ENCODE measurements around the gene TFRC.
A peak's percentile ranks its signal among the peaks of the same experiment; 100 is the strongest.

TFRC gene

GRCh38 chr3:196081834-196082618, at the start of gene TFRC:
TSS of gene TFRC (minus strand) at chr3:196082090. CDS start at chr3:196077099, 4,991 bp downstream.
- POLR2A ChIA-PET = no interaction called here
- no peak for TF ChIP-seq CTCF (IDR thresholded peaks at IDR 0.05; ENCODE audit: insufficient read depth, low read length, missing control alignments)
- DNase-seq (ENCODE audit: low read depth, low spot score) = no peak
- CTCF ChIA-PET = interaction anchor here (3.1 to 3.8 kb wide), 2 partner anchors 12 to 115 kb away, joined by 11 to 19 read pairs; no protein-coding TSS in a partner anchor
- peak within 1 kb of the TSS; percentile 92 for H3K4me3 ChIP-seq (ENCODE audit: low read depth, low read length)

GRCh38 chr3:196128172-196128843, 46.4 kb upstream of the TFRC start:
- POLR2A ChIA-PET = no interaction called here
- CTCF ChIA-PET = no interaction called here
- H3K4me3 ChIP-seq (ENCODE audit: low read depth, low read length) = no peak overlapping the region
- no peak for TF ChIP-seq CTCF (IDR thresholded peaks at IDR 0.05; ENCODE audit: insufficient read depth, low read length, missing control alignments)
- DNase-seq (ENCODE audit: low read depth, low spot score) = no peak

- no peak for TF ChIP-seq CTCF (IDR thresholded peaks at IDR 0.05; ENCODE audit: insufficient read depth, low read length, missing control alignments)
- ChIA-PET POLR2A (no interaction called here), CTCF (no interaction called here)
- DNase-seq (ENCODE audit: low read depth, low spot score) = no peak
- H3K4me3 ChIP-seq (ENCODE audit: low read depth, low read length) = no peak overlapping the region
These were observed 45.6 kb upstream of the TFRC start for GRCh38 chr3:196127308-196128040.

- H3K4me3 ChIP-seq (ENCODE audit: low read depth, low read length) = no peak overlapping the region
- POLR2A ChIA-PET = no interaction called here
- TF ChIP-seq CTCF (IDR thresholded peaks at IDR 0.05; ENCODE audit: insufficient read depth, low read length, missing control alignments) = no peak
- DNase-seq (ENCODE audit: low read depth, low spot score) = no peak
- CTCF ChIA-PET = no interaction called here
These were observed 42.7 kb upstream of the TFRC start for GRCh38 chr3:196124608-196125007.

GRCh38 chr3:196122688-196123046, 40.8 kb upstream of the TFRC start:
- POLR2A ChIA-PET = no interaction called here
- CTCF ChIA-PET = no interaction called here
- H3K4me3 ChIP-seq (ENCODE audit: low read depth, low read length) = no peak overlapping the region

More at GRCh38 chr3:196122688-196123046, 40.8 kb upstream of the TFRC start:
- DNase-seq (ENCODE audit: low read depth, low spot score) = no peak
- no peak for TF ChIP-seq CTCF (IDR thresholded peaks at IDR 0.05; ENCODE audit: insufficient read depth, low read length, missing control alignments)

Data from AG04449 (cell line).